MM.1S (cell line): Measurements from ENCODE around the gene TIMM8B.

Experiments used
- DNase-seq: peaks from one replicate; pipeline ENCODE4 v3.0.0-alpha.2; 2015
- H2AFZ ChIP-seq: fragments of 300-600 bp; sonication (generic); 2 replicates; pipeline ENCODE4 v1.6.0; 2016; ENCODE audit warnings: antibody characterized with exemption, low read length
- H3F3A ChIP-seq: fragments of 300-600 bp; sonication (generic); 2 replicates; pipeline ENCODE4 v1.6.1; 2016; ENCODE audit warnings: mild to moderate bottlenecking, antibody characterized with exemption, low read length, moderate library complexity, mixed read lengths; ENCODE audit not compliant: insufficient read depth
- H3K27ac ChIP-seq: fragments of 300-600 bp; sonication (generic); 2 replicates; pipeline ENCODE4 v1.5.1; 2016; ENCODE audit warnings: mild to moderate bottlenecking, low read length
- H3K27me3 ChIP-seq: fragments of 300-600 bp; sonication (generic); replicated peaks from 2 replicates; pipeline ENCODE4 v1.6.0; 2016; ENCODE audit warnings: low read length; ENCODE audit not compliant: insufficient read depth
- H3K36me3 ChIP-seq: fragments of 300-600 bp; sonication (generic); replicated peaks from 2 replicates; pipeline ENCODE4 v1.6.1; 2016; ENCODE audit warnings: mild to moderate bottlenecking, low read length, mixed read lengths; ENCODE audit not compliant: insufficient read depth
- H3K4me1 ChIP-seq: fragments of 300-600 bp; sonication (generic); 2 replicates; pipeline ENCODE4 v1.6.1; 2016; ENCODE audit warnings: low read length, mixed read lengths
- H3K4me2 ChIP-seq: fragments of 300-600 bp; sonication (generic); 2 replicates; pipeline ENCODE4 v1.6.0; 2016; ENCODE audit warnings: low read depth, low read length
- H3K4me3 ChIP-seq: fragments of 300-600 bp; sonication (generic); 2 replicates; pipeline ENCODE4 v1.5.1; 2016; ENCODE audit warnings: low read length, mixed read lengths
- H3K79me2 ChIP-seq: fragments of 300-600 bp; sonication (generic); 2 replicates; pipeline ENCODE4 v1.6.1; 2016; ENCODE audit warnings: mixed run types, low read length, mixed read lengths
- H3K9ac ChIP-seq: fragments of 300-600 bp; sonication (generic); 2 replicates; pipeline ENCODE4 v1.6.1; 2016; ENCODE audit warnings: low read length, mixed read lengths
- H3K9me2 ChIP-seq: fragments of 300-600 bp; sonication (generic); replicated peaks from 2 replicates; pipeline ENCODE4 v1.6.1; 2016; ENCODE audit warnings: mild to moderate bottlenecking, low read length, mixed read lengths; ENCODE audit not compliant: insufficient read depth
- H3K9me3 ChIP-seq: fragments of 300-600 bp; sonication (generic); replicated peaks from 2 replicates; pipeline ENCODE4 v1.6.1; 2016; ENCODE audit warnings: mild to moderate bottlenecking, low read length, mixed read lengths; ENCODE audit not compliant: insufficient read depth
- H4K20me1 ChIP-seq: fragments of 300-600 bp; sonication (generic); 2 replicates; pipeline ENCODE4 v1.6.1; 2016; ENCODE audit warnings: mild to moderate bottlenecking, low read length, moderate library complexity, mixed read lengths; ENCODE audit not compliant: insufficient read depth
- EZH2 ChIP-seq: fragments of 300-600 bp; sonication (generic); optimal IDR thresholded peaks from 2 replicates; pipeline ENCODE3; 2017; ENCODE audit warnings: low read depth, mild to moderate bottlenecking, antibody characterized with exemption, low read length, mixed read lengths
- EZH2phosphoT487 ChIP-seq: fragments of 300-600 bp; sonication (generic); IDR thresholded peaks from 2 replicates; pipeline ENCODE4 v1.6.1; 2018; ENCODE audit warnings: antibody characterized with exemption, low read length
- TF ChIP-seq, protein P1 (sequence below): fragments of 300-600 bp; sonication (generic); IDR thresholded peaks from 2 replicates; pipeline ENCODE4 v1.5.1; 2016; ENCODE audit warnings: antibody characterized with exemption, low read length, mixed read lengths

TIMM8B gene

DNA sequence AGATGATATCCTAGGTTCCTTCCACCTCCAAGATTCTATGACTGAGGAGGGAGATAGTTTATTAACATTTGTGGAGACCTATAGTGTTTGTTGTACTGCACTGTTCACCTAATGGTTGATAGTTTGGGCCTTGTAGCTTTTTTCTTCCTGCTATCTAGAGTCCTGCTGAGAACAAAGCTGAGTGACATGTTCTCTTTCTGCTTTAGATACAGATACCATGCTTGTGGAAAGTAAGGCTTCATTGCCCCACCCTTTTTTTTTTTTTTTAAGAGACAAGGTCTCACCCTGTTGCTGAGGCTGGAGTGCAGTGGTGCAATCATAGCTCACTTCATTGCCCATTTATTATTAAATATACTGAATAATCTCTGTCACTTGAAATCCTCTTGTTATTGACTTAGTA lies 49.0 kb downstream of the TIMM8B start:
- H4K20me1 ChIP-seq = no peaks in the 10 kb centered on the region
- no peak overlapping the region for H3K9ac ChIP-seq
- no peak overlapping the region for H2AFZ ChIP-seq
- no peak overlapping the region for H3K4me3 ChIP-seq
- no peaks in the 10 kb centered on the region for H3F3A ChIP-seq
- H3K79me2 ChIP-seq = peaks cover 15% of the 10 kb centered on the region
- H3K4me1 ChIP-seq = no peaks in the 10 kb centered on the region
- no peak for DNase-seq
- H3K36me3 ChIP-seq = peaks cover 10% of the 10 kb centered on the region; the same call in 1 of the 2 replicates
- no peak overlapping the region for H3K4me2 ChIP-seq
- H3K27me3 ChIP-seq = no peaks in the 10 kb centered on the region
- TF ChIP-seq, protein P1, sequence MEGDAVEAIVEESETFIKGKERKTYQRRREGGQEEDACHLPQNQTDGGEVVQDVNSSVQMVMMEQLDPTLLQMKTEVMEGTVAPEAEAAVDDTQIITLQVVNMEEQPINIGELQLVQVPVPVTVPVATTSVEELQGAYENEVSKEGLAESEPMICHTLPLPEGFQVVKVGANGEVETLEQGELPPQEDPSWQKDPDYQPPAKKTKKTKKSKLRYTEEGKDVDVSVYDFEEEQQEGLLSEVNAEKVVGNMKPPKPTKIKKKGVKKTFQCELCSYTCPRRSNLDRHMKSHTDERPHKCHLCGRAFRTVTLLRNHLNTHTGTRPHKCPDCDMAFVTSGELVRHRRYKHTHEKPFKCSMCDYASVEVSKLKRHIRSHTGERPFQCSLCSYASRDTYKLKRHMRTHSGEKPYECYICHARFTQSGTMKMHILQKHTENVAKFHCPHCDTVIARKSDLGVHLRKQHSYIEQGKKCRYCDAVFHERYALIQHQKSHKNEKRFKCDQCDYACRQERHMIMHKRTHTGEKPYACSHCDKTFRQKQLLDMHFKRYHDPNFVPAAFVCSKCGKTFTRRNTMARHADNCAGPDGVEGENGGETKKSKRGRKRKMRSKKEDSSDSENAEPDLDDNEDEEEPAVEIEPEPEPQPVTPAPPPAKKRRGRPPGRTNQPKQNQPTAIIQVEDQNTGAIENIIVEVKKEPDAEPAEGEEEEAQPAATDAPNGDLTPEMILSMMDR = no peak
- TF ChIP-seq EZH2 (no peak), EZH2phosphoT487 (no peak)
- H3K9me2 ChIP-seq = no peaks in the 10 kb centered on the region
- H3K9me3 ChIP-seq = no peaks in the 10 kb centered on the region
- no peak overlapping the region for H3K27ac ChIP-seq
